Dendritic cell treated with granulocyte-macrophage colony-stimulating factor and Interleukin-4, amounts not matched to agents 40 ng/mL and 50 ng/mL, for 4 days (primary cell): ENCODE measurements around the gene KLHL3.
"Not testable (repeated sequence)": the region's sequence is repeated elsewhere in the genome, so short reads cannot be mapped to it uniquely, and the experiment has no call there.

ENCODE experiments used
- H3K27ac Mint-ChIP-seq: one replicate; pipeline ENCODE4 v1.8.0; 2022; ENCODE audit warnings: mild to moderate bottlenecking, mixed read lengths
- H3K27me3 Mint-ChIP-seq: one replicate; pipeline ENCODE4 v1.8.0; 2022; ENCODE audit warnings: mild to moderate bottlenecking, mixed read lengths
- H3K36me3 Mint-ChIP-seq: one replicate; pipeline ENCODE4 v1.8.0; 2022; ENCODE audit warnings: low read depth, mixed read lengths
- H3K4me1 Mint-ChIP-seq: one replicate; pipeline ENCODE4 v1.8.0; 2022; ENCODE audit warnings: low read depth, mixed read lengths
- H3K4me3 Mint-ChIP-seq: one replicate; pipeline ENCODE4 v1.8.0; 2022; ENCODE audit warnings: mild to moderate bottlenecking, moderate library complexity, mixed read lengths
- H3K9me3 Mint-ChIP-seq: one replicate; pipeline ENCODE4 v1.8.0; 2022; ENCODE audit warnings: mixed read lengths
- intact Hi-C: fragments of 100-400 bp; cut with micrococcal nuclease; formaldehyde crosslinking; loops from one replicate; pipeline ENCODE4 v1.15.0; 2022

Gene KLHL3

GRCh38 chr5:137658324-137658723 is 77.6 kb downstream of the KLHL3 start:
- H3K4me1 Mint-ChIP-seq = no peaks in the 10 kb centered on the region
- H3K4me3 Mint-ChIP-seq = no peak overlapping the region

GRCh38 chr5:137657073-137657472 is 78.8 kb downstream of the KLHL3 start:
- Mint-ChIP-seq H3K4me3 (no peak overlapping the region), H3K27ac (no peak overlapping the region), H3K36me3 (no peaks in the 10 kb centered on the region), H3K9me3 (no peaks in the 10 kb centered on the region), H3K4me1 (no peaks in the 10 kb centered on the region), H3K27me3 (no peaks in the 10 kb centered on the region)
- intact Hi-C loops = no loop called here

More at GRCh38 chr5:137658324-137658723, 77.6 kb downstream of the KLHL3 start:
- H3K9me3 Mint-ChIP-seq = no peaks in the 10 kb centered on the region
- no peaks in the 10 kb centered on the region for H3K36me3 Mint-ChIP-seq
- H3K27ac Mint-ChIP-seq = no peak overlapping the region
- intact Hi-C loops = no loop called here
- no peaks in the 10 kb centered on the region for H3K27me3 Mint-ChIP-seq

DNA sequence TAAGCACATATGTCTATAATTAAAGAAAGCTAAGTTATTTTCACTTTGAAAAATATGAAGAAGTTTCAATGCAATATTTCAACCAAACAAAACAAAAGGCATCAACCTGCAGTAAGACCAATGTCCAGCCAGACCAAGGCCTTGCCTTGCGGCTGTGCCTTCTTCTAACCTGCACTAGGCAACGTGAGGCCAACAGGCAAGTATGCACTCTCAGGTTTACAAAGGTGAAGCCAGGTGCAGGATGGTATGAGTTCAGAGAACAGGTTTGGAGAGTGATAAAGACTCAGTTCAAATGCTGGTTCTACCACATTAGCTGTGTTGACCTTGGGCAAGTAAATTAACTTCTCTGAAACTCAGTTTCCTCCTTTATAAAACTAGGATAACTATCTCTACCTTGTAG is 79.3 kb downstream of the KLHL3 start:
- no peaks in the 10 kb centered on the region for H3K36me3 Mint-ChIP-seq
- no peaks in the 10 kb centered on the region for H3K27me3 Mint-ChIP-seq
- intact Hi-C loops = no loop called here
- H3K9me3 Mint-ChIP-seq = no peaks in the 10 kb centered on the region
- H3K27ac Mint-ChIP-seq = no peak overlapping the region
- no peak overlapping the region for H3K4me3 Mint-ChIP-seq
- H3K4me1 Mint-ChIP-seq = no peaks in the 10 kb centered on the region

- Mint-ChIP-seq H3K27me3 (no peaks in the 10 kb centered on the region), H3K36me3 (no peaks in the 10 kb centered on the region), H3K9me3 (no peaks in the 10 kb centered on the region), H3K4me1 (no peaks in the 10 kb centered on the region), H3K4me3 (no peak overlapping the region), H3K27ac (no peak overlapping the region)
- intact Hi-C loops = no loop called here
Measured at GRCh38 chr5:137651022-137651421, 84.9 kb downstream of the KLHL3 start.

GRCh38 chr5:137649228-137649935 is 86.5 kb downstream of the KLHL3 start:
- H3K27me3 Mint-ChIP-seq = no peaks in the 10 kb centered on the region
- H3K4me1 Mint-ChIP-seq = no peaks in the 10 kb centered on the region
- H3K9me3 Mint-ChIP-seq = no peaks in the 10 kb centered on the region
- no peak overlapping the region for H3K27ac Mint-ChIP-seq
- intact Hi-C loops = no loop called here
- no peak overlapping the region for H3K4me3 Mint-ChIP-seq
- H3K36me3 Mint-ChIP-seq = no peaks in the 10 kb centered on the region

GRCh38 chr5:137648361-137648760 is 87.5 kb downstream of the KLHL3 start:
- Mint-ChIP-seq H3K27ac (no peak overlapping the region), H3K36me3 (no peaks in the 10 kb centered on the region)

GRCh38 chr5:137647401-137647800 is 88.5 kb downstream of the KLHL3 start:
- intact Hi-C loops = no loop called here
- no peaks in the 10 kb centered on the region for H3K9me3 Mint-ChIP-seq
- H3K27ac Mint-ChIP-seq = no peak overlapping the region
- no peaks in the 10 kb centered on the region for H3K36me3 Mint-ChIP-seq
- H3K4me3 Mint-ChIP-seq = no peak overlapping the region
- no peaks in the 10 kb centered on the region for H3K4me1 Mint-ChIP-seq
- no peaks in the 10 kb centered on the region for H3K27me3 Mint-ChIP-seq

More at GRCh38 chr5:137648361-137648760, 87.5 kb downstream of the KLHL3 start:
- H3K27me3 Mint-ChIP-seq = no peaks in the 10 kb centered on the region
- no peak overlapping the region for H3K4me3 Mint-ChIP-seq
- intact Hi-C loops = no loop called here
- no peaks in the 10 kb centered on the region for H3K4me1 Mint-ChIP-seq
- no peaks in the 10 kb centered on the region for H3K9me3 Mint-ChIP-seq

- no peak overlapping the region for H3K4me3 Mint-ChIP-seq
- H3K4me1 Mint-ChIP-seq = no peaks in the 10 kb centered on the region
- no peaks in the 10 kb centered on the region for H3K27me3 Mint-ChIP-seq
- intact Hi-C loops = no loop called here
- H3K9me3 Mint-ChIP-seq = no peaks in the 10 kb centered on the region
- H3K36me3 Mint-ChIP-seq = no peaks in the 10 kb centered on the region
- H3K27ac Mint-ChIP-seq = no peak overlapping the region
Measured at GRCh38 chr5:137646761-137647160, 89.1 kb downstream of the KLHL3 start.

- H3K4me3 Mint-ChIP-seq, H3K36me3 Mint-ChIP-seq, H3K27ac Mint-ChIP-seq, H3K27me3 Mint-ChIP-seq, intact Hi-C loops, H3K4me1 Mint-ChIP-seq, H3K9me3 Mint-ChIP-seq: not testable (repeated sequence)
Measured at GRCh38 chr5:137643081-137643480, 92.8 kb downstream of the KLHL3 start.

DNA sequence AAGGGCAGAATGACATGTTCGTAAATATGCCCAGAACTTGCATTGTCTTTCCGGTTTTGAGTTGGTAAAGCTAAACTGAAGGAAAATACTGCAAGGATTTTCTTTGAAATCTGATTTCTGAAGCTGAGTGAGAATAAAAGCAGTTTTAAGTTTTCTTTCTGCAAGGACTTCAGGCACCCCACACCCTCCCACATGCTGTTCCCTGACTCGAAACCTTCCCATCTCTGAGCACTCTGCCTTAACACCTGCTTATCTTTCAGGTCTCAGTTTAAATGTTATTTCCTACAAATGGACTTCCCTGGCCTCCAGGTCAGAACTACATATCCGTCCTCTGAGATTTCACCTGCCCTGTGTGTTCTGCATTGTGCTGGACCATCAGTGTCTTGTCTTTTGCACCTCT is 93.8 kb downstream of the KLHL3 start:
- Mint-ChIP-seq H3K4me1 (no peaks in the 10 kb centered on the region), H3K27ac (no peak overlapping the region), H3K4me3 (no peak overlapping the region), H3K27me3 (no peaks in the 10 kb centered on the region), H3K9me3 (no peaks in the 10 kb centered on the region), H3K36me3 (no peaks in the 10 kb centered on the region)
- intact Hi-C loops = no loop called here

DNA sequence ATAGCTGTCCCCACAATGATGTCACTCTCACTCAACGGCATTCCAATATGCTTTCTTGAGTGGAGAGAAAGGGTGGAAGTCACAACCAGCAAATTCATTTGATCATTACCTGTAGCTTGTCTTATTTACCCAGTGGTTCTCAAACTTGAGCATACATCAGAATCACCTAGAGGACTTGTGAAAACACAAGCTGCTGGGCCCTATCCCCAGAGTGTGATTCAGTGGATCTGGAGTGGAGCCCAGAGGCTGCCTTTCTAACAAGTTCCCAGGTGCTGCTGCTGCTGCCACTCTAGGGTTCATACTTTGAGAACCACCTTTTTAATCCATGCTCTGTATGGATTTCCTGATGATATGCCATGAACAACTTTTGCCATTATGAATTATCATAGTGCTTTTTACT is 94.7 kb downstream of the KLHL3 start:
- no peaks in the 10 kb centered on the region for H3K9me3 Mint-ChIP-seq
- no peaks in the 10 kb centered on the region for H3K27me3 Mint-ChIP-seq
- H3K27ac Mint-ChIP-seq = no peak overlapping the region
- H3K4me3 Mint-ChIP-seq = no peak overlapping the region
- H3K36me3 Mint-ChIP-seq = no peaks in the 10 kb centered on the region
- no peaks in the 10 kb centered on the region for H3K4me1 Mint-ChIP-seq
- intact Hi-C loops = no loop called here

DNA sequence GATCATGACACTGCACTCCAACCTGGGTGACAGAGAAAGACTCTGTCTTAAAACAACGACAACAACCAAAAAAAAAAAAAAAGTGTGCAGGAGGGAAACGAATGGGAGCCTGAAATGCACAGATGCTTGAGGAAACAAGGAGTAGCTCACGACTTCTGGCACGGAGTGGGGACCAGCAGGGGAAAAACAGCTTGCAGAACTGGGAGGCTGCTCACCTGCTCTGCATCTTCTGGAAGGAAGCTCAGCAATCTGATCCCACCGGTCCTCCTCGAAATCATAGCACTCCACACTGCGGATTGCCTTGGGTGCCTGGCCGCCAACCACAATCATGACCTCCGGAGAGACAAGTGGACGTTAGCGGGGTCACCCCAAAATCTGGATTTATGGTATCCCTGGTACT is 96.2 kb downstream of the KLHL3 start:
- Mint-ChIP-seq H3K27me3 (no peaks in the 10 kb centered on the region), H3K9me3 (no peaks in the 10 kb centered on the region), H3K4me1 (no peaks in the 10 kb centered on the region), H3K36me3 (no peaks in the 10 kb centered on the region), H3K4me3 (no peak overlapping the region), H3K27ac (no peak overlapping the region)
- intact Hi-C loops = loop anchor here (10.0 kb wide), 1 partner anchor 425 kb away; no protein-coding TSS in a partner anchor

DNA sequence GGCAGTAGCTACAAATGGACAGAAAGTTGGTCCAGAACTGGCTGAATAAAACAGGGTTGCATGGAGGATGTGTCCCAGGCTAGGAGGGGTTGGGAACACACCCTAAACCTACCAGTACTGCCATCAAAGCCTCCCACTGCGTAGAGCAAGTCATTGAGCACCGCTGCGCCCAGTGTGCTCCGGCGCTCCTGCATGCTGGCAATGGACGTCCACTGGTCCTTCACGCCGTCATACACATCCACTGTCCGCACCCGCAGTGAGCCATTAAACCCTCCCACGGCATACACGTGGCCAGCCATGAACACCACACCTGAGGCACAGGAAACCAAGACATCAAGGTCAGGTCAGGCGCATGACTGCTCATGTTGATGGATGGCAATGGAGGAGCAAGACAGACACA is 97.0 kb downstream of the KLHL3 start:
- no peaks in the 10 kb centered on the region for H3K36me3 Mint-ChIP-seq
- intact Hi-C loops = loop anchor here (10.0 kb wide), 1 partner anchor 426 kb away; no protein-coding TSS in a partner anchor
- no peaks in the 10 kb centered on the region for H3K4me1 Mint-ChIP-seq
- H3K4me3 Mint-ChIP-seq = no peak overlapping the region
- H3K27ac Mint-ChIP-seq = no peak overlapping the region
- H3K9me3 Mint-ChIP-seq = no peaks in the 10 kb centered on the region
- no peaks in the 10 kb centered on the region for H3K27me3 Mint-ChIP-seq

- H3K4me3 Mint-ChIP-seq = no peak overlapping the region
- H3K27me3 Mint-ChIP-seq = no peaks in the 10 kb centered on the region
- H3K27ac Mint-ChIP-seq = no peak overlapping the region
- intact Hi-C loops = loop anchor here (10.0 kb wide), 1 partner anchor 428 kb away; no protein-coding TSS in a partner anchor
- H3K36me3 Mint-ChIP-seq = no peaks in the 10 kb centered on the region
- H3K4me1 Mint-ChIP-seq = no peaks in the 10 kb centered on the region
- no peaks in the 10 kb centered on the region for H3K9me3 Mint-ChIP-seq
Measured at GRCh38 chr5:137636830-137637714, 98.8 kb downstream of the KLHL3 start.
